Measurements from ENCODE around the gene TGM5. TPM values are rescaled to one million over a fixed set of nuclear protein-coding genes. Genes with fewer than 3 reads are reported as not detected.

TGM5 gene
- total and polyA plus RNA-seq, 10 donors, result 0.02 TPM; not detected in 9

DNA sequence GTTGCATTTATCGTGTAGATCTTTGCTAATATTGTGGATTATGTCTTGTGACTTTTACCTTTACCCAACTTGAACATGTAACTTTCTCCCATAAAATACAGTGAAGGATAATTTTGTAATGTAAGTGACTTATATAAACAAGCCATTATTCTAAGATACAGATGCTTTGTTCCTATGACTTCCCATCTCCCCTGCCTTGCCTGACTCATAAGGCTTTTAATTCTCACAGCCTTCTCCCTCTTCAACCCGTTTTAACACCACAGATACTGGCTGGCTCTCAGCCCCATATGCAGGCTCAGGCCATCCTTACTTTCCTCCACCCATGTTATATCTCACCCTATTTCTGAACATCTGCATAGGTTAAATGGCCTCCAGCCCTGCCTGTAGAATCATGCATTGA lies 77.4 kb downstream of the TGM5 start:
- H3K27me3 ChIP-seq (replicated peaks in 1 of 7), result no peaks in the 10 kb centered on the region
- H3K36me3 ChIP-seq, result peaks cover 3 to 68% (median 54%) of the 10 kb centered on the region in 6 donors
- no peaks in the 10 kb centered on the region for H3K9me3 ChIP-seq
- TF ChIP-seq POLR2AphosphoS5 (IDR thresholded peaks at IDR 0.05) (no peak), POLR2A (IDR thresholded peaks at IDR 0.05) (no peak), CTCF (IDR thresholded peaks at IDR 0.05 in 8 of 11, conservative IDR thresholded peaks at IDR 0.05 in 3 of 11) (no peak)
- no peak overlapping the region for H3K4me3 ChIP-seq
- H3K27ac ChIP-seq, result no peak overlapping the region
- no peak for DNase-seq
- intact Hi-C loops (cut with DNase I; ENCODE audit: low total_unique reads), result no loop called here
- whole genome bisulfite sequencing, 5 donors, result 74 to 94% (median 86%) methylated on average over 2 of the region's 2 CpGs
- peaks cover 19 to 57% (median 40%) of the 10 kb centered on the region in 6 donors for H3K4me1 ChIP-seq

GRCh38 chr15:43187544-43188155 lies 79.1 kb downstream of the TGM5 start:
- H3K4me3 ChIP-seq, result no peak overlapping the region
- H3K36me3 ChIP-seq, result peaks cover 0 to 66% (median 39%) of the 10 kb centered on the region in 6 donors
- WGBS, 5 donors, result 77 to 84% (median 80%) methylated on average over 2 of the region's 2 CpGs
- TF ChIP-seq CTCF (IDR thresholded peaks at IDR 0.05 in 8 of 11, conservative IDR thresholded peaks at IDR 0.05 in 3 of 11) (peak in 10 of 11 experiments; percentile 21 to 76 (median 54)), POLR2AphosphoS5 (IDR thresholded peaks at IDR 0.05) (no peak)
- H3K9me3 ChIP-seq, result no peaks in the 10 kb centered on the region
- no peaks in the 10 kb centered on the region for H3K27me3 ChIP-seq (replicated peaks in 1 of 7)
- no peak for DNase-seq
- H3K27ac ChIP-seq, result peak overlapping the region in 2 of 8 donors; percentile 3 to 97
- peaks cover 19 to 57% (median 40%) of the 10 kb centered on the region in 6 donors for H3K4me1 ChIP-seq
- intact Hi-C loops (cut with DNase I; ENCODE audit: low total_unique reads), result no loop called here

DNA sequence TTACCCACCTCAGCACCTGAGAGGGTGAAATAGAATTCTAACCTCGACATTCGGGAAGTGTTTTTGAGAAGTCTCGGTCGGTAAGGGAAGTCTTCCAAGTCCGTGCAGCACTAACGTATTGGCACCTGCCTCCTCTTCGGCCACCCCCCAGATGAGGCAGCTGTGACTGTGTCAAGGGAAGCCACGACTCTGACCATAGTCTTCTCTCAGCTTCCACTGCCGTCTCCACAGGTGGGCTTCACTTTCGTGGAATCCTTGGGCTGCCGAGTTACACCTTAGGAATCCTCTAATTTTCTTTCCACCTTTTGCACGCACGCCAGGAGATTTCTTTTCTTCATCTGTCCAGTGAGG lies 80.8 kb downstream of the TGM5 start:
- no peaks in the 10 kb centered on the region for H3K27me3 ChIP-seq (replicated peaks in 1 of 7)
- H3K9me3 ChIP-seq, result no peaks in the 10 kb centered on the region
- 2 to 6% (median 3%) methylated on average over 13 of the region's 13 CpGs for WGBS, 5 donors
- TF ChIP-seq POLR2AphosphoS5 (IDR thresholded peaks at IDR 0.05), result peak in 1 of 3 donors; percentile 56
- TF ChIP-seq CTCF (IDR thresholded peaks at IDR 0.05 in 8 of 11, conservative IDR thresholded peaks at IDR 0.05 in 3 of 11), result no peak
- no peak for TF ChIP-seq POLR2A (IDR thresholded peaks at IDR 0.05)
- H3K27ac ChIP-seq, result peak overlapping the region; percentile 92 to 99 (median 96)
- H3K4me3 ChIP-seq, result peak overlapping the region; percentile 51 to 84 (median 63)
- intact Hi-C loops (cut with DNase I; ENCODE audit: low total_unique reads), result no loop called here
- peaks cover 0 to 66% (median 31%) of the 10 kb centered on the region in 6 donors for H3K36me3 ChIP-seq
- peaks cover 19 to 54% (median 40%) of the 10 kb centered on the region in 6 donors for H3K4me1 ChIP-seq
- no peak for DNase-seq

GRCh38 chr15:43185157-43186002 lies 81.3 kb downstream of the TGM5 start, which contains the start of gene CCNDBP1:
TSS of gene CCNDBP1 (plus strand) at chr15:43185403. CDS start at chr15:43185499, 96 bp downstream.
- Histone ChIP-seq H3K4me3 (peak within 1 kb of the TSS; percentile 51 to 84 (median 63)), H3K9me3 (no peaks in the 10 kb centered on the region), H3K27me3 (replicated peaks in 1 of 7) (no peaks in the 10 kb centered on the region), H3K27ac (peak within 1 kb of the TSS; percentile 92 to 99 (median 96)), H3K36me3 (peaks cover 0 to 66% (median 26%) of the 10 kb centered on the region in 6 donors), H3K4me1 (peaks cover 19 to 54% (median 39%) of the 10 kb centered on the region in 6 donors)
- intact Hi-C loops (cut with DNase I; ENCODE audit: low total_unique reads), result no loop called here
- WGBS, 5 donors, result 0 to 3% (median 1%) methylated on average over 19 to 69 of the region's 69 CpGs
- peak; percentile 100 for DNase-seq
- peak in 8 of 11 experiments; percentile 21 to 64 (median 43) for TF ChIP-seq CTCF (IDR thresholded peaks at IDR 0.05 in 8 of 11, conservative IDR thresholded peaks at IDR 0.05 in 3 of 11)
- peak; percentile 80 to 87 (median 81) for TF ChIP-seq POLR2A (IDR thresholded peaks at IDR 0.05)
- peak; percentile 98 to 99 (median 99) for TF ChIP-seq POLR2AphosphoS5 (IDR thresholded peaks at IDR 0.05)
